AG09319 (cell line): ENCODE data around the gene KCNJ6.
"Not testable (repeated sequence)": the region's sequence is repeated elsewhere in the genome, so short reads cannot be mapped to it uniquely, and the experiment has no call there.

Source experiments
- DNase-seq: peaks from one replicate; pipeline ENCODE4 v3.0.0-alpha.2; 2010; ENCODE audit warnings: low read depth; ENCODE audit errors: extremely low read depth
- TF ChIP-seq, protein P1 (sequence below): IDR thresholded peaks from 2 replicates; pipeline ENCODE4 v1.5.1; 2011; ENCODE audit warnings: low read depth, mild to moderate bottlenecking, inconsistent platforms, low read length, moderate library complexity

Gene KCNJ6

DNA sequence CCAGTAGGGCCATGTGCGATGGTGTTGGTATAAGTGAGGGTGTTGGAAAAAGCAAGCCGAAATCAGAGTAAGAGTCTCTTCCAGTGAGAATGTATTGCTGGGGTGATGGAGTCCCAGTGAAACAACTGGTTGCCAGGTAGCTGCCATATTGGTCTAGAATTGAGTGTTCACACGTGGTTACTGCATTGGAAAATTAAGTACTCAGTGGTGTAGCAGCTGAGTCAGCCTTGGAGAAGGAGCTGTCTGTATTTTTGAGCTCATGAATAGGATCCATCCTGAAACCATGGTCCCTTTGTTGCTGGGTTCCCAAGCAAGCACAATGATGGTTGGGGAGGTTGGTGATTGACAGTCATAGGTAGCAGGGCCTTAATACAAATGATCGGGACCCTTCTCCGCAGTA is 314.3 kb downstream of the KCNJ6 start:
- TF ChIP-seq, protein P1, sequence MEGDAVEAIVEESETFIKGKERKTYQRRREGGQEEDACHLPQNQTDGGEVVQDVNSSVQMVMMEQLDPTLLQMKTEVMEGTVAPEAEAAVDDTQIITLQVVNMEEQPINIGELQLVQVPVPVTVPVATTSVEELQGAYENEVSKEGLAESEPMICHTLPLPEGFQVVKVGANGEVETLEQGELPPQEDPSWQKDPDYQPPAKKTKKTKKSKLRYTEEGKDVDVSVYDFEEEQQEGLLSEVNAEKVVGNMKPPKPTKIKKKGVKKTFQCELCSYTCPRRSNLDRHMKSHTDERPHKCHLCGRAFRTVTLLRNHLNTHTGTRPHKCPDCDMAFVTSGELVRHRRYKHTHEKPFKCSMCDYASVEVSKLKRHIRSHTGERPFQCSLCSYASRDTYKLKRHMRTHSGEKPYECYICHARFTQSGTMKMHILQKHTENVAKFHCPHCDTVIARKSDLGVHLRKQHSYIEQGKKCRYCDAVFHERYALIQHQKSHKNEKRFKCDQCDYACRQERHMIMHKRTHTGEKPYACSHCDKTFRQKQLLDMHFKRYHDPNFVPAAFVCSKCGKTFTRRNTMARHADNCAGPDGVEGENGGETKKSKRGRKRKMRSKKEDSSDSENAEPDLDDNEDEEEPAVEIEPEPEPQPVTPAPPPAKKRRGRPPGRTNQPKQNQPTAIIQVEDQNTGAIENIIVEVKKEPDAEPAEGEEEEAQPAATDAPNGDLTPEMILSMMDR = no peak
- no peak for DNase-seq

DNA sequence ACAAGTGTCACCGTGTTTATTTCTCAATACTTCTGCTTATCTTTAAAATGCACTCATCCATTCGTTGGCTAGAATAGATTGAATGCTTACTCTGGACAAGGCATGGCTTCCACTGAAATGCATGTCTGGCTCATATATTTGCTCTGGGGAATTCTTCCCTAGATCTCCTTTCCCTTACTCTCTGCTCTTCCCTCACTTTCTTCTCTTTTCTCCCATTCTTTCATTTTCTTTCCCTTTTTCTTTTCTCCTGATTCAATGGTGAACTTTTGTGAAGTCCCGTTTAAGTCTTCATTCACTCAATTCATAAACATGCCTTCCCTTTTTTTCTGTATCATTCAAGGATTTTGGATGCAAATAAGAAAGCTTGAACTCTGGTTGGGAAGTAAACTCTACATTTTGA is 315.2 kb downstream of the KCNJ6 start:
- no peak for DNase-seq

DNA sequence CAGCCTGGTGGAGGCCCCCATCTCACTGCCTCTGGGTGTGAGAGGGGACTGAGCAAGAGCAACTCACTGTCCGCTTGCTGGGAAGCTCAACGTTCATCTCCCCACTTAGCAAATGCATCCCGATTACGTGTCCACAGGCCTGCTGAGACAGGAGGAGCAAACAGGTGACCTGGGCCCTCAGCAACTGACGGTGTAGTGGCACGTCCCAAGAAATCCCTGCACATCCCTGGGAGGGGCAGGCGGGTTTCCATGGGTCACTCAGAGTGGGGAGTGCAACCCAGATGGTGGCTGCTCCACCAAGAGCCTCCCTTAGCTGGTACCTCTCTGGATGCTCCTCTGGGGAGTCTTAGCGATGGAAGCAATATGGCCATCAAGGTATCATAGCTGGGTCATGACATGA is 320.3 kb downstream of the KCNJ6 start:
- TF ChIP-seq, protein P1 = no peak
- no peak for DNase-seq

More for the DNA sequence above, 315.2 kb downstream of the KCNJ6 start:
- TF ChIP-seq, protein P1 = no peak

DNA sequence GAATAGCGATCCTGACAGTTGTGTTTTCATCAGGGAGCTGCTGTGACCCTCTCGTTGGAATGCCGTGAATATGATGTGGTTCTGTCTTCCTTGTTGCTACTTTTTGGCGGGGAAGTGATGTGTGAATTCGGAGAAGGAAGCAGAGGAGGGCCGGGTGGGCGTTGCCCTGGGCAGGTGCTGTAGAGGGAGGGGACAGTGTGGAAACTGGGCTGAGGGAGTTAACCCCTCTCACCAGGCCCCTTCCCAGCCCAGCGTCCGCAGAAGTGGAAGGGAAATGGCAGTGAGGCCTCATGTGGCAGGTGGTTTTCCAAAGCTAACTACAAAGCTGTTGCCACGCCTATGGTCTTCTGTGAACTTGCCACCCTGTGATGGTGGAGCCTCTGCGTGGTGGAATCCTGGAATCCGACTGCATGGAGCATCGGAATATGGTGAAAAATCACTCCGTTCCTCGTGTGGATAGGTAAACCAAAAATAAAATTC is 321.7 kb downstream of the KCNJ6 start:
- TF ChIP-seq, protein P1 = no peak
- no peak for DNase-seq

DNA sequence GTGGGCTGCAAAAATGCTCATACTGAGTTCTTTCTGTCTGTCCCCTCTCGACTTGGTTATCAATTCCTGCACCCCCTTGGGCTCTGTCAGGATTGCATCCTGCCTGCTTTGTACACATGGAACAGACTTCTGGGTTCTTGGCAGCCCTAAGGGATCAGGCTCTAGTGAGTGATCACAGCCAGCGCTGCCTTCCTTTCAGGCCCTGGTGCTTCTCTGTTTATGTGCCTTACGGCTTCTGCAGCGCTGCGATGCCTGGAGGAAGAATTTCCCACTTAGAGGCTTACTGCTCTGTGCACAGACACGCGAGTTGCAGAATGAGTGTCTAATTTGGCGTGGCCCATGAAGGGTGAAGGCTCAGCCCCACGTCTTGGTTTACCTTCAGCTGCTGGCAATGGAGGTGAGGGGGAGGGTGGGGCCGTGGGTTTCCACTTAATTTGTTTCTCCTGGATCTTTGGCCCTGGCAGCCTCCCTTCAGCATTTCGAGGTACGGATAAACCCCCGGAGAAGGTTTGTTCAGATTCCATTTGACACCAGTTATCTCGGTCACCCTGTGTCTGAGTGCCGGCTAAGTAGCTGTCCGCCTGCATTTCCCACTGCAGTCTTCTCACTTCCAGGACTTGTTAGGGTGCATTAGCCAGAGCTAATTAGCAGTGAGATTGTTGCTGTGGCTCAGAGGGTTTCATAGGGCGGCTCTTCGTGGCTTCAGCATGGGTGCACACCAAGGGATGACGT is 322.4 kb downstream of the KCNJ6 start:
- no peak for DNase-seq
- TF ChIP-seq, protein P1 = no peak

DNA sequence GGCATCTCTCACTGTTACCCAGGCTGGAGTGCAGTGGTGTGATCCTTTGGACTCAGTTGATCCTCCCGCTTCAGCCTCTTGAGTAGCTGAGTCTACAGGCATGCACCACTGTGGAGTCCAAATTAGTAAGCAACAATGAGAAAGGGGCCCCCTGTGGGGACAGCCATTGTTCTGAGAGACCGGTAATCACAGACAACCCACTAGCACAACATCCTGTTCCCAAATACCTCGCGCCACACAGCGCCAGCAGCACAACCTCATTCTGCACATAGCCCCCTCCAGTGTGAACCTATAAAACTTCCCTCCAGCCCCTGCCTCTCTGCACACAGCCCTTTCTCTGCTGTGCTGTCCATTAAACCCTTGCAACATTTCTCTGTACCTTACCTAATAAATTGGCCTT is 323.2 kb downstream of the KCNJ6 start:
- TF ChIP-seq, protein P1 = no peak
- no peak for DNase-seq

DNA sequence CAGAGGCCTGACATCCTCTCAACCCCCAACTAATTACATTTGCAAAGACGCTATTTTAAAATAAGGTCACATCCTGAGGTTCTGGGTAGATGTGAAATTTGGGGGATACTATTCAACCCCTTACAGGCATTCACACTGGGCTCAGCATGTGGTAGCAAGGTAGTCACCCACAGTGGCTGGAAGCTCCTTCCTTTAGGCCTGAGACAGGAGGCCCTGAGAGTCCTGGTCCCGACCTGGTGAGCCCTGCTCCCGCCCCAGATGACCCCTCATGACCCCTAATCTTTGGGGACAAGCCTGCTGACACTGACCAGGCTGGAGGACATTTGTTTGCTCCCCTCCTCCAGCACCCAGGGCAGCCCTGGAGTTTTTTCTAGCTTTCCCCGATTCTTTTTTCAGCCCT is 323.8 kb downstream of the KCNJ6 start:
- no peak for DNase-seq
- TF ChIP-seq, protein P1 = no peak

DNA sequence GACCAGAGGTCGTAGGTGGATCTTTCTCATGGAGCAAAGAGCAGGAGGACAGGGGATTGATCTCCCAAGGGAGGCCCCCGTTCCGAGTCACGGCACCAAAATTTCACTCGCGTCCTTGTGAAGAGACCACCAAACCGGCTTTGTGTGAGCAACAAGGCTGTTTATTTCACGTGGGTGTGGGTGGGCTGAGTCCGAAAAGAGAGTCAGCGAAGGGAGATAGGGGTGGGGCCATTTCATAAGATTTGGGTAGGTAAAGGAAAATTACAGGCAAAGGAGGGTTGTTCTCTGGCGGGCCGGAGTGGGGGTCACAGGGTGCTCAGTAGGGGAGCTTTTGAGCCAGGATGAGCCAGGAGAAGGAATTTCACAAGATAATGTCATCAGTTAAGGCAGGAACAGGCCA is 324.3 kb downstream of the KCNJ6 start:
- DNase-seq = not testable (repeated sequence)

DNA sequence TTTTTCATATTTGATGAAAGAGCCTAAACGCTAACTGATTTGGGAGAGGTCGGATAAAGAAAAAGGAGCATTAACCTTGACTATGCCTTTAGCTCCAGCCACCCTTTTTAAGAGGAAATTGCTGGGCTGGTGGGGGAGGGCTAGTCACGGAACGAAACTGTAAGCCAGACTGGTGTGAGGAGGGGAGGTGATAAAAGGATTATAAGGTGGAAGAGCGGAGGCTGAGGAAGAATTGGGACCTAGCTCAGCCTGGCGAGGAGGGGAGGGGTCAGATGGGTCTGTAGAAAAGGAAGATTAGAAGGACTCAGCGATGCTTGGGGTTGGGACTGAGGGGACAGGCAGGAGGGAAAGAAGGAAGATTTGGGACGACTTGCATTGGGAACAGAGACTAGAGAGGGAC is 325.4 kb downstream of the KCNJ6 start:
- not testable (repeated sequence) for DNase-seq

DNA sequence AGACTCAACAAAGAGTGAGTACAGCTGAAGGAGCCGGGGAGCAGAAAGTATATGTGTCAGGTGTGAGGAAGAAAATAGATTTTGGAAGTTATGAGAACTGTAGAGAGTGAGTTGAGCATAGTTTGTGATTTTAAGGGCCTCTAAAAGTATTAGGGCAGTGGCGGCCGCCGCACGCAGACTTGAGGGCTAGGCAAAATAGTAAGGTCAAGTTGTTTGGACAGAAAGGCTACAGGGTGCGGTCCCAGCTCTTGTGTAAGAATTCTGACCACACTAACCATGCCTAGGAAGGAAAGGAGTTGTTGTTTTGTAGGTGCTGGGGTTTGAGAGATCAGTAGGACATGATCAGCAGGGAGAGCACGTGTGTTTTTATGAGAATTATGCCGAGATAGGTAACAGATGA is 327.6 kb downstream of the KCNJ6 start:
- DNase-seq = not testable (repeated sequence)
